Stimulated activated CD4-positive, alpha-beta T cell treated with anti-CD3 and anti-CD28 coated beads, Interleukin-4, amount 100 ng/mL, for 1 hour (primary cell): Measurements from ENCODE around the gene CDHR4.
"Not testable (repeated sequence)": the region's sequence is repeated elsewhere in the genome, so short reads cannot be mapped to it uniquely, and the experiment has no call there.

Source experiments
- DNase-seq: peaks from one replicate; pipeline ENCODE4 v3.0.0-alpha.2; 2020

Gene CDHR4

DNA sequence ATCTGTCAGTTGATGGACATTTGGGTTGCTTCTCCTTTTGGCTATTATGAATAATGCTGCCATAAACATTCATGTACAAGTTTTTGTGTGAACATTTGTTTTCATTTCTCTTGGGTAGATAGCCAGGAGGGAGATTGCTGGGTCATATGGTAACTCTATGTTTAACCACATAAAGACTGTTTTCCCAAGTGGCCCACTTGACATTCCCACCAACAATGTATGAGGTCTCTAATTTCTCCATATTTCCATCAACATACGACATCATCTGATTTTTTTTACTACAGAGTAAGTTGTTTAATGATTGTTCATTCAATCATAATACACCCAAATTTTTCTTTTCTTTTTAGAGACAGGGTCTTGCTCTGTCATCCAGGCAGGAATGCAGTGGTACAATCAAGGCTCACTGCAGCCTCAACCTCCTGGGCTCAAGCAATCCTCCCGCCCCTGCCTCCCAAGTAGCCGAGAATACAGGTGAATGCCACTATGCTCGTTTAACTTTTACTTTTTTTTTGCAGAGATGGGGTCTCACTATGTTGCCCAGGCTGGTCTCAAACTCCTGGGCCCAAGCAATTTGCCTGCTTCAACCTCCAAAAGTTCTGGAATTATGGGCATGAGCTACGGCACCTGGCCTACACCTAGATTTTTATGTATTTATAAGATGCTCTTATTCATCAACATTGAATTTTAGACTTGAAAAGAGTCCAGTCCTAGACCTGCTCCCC, 20.2 kb downstream of the CDHR4 start:
- DNase-seq: no peak

DNA sequence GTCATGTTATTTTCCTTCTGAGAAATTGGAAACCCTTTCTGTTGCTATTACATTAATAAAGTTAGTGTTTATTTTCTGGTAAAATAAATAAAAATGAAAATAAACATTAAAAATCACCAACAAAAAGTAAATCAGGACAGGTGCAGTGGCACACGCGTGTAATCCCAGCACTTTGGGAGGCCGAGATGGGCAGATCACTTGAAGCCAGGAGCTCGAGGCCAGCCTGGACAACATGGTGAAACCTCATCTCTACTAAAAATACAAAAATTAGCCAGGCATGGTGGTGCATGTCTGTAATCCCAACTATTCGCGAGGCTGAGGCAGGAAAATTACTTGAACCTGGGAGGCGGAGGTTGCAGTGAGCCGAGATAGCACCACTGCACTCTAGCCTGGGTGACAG, 23.6 kb downstream of the CDHR4 start:
- not testable (repeated sequence) for DNase-seq

DNA sequence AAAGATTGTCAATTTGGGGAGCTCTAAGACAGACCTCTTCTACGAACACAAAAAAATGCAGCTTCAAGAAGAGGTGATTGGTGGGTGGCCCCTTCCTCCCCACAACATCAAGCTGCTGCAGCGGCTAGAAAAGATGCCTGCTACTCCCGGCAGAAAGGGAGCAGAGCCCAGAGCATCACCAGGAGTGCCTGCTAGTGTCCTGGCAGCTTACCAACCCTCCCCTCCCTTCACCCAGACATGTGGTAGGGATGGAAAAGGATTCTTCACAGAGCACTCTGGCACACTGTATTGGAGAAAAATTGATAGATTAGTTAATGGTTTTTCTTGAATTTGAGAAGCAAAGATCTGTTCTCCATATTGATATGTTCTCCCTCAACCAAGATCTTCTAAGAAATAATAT, 24.1 kb downstream of the CDHR4 start:
- DNase-seq: no peak

DNA sequence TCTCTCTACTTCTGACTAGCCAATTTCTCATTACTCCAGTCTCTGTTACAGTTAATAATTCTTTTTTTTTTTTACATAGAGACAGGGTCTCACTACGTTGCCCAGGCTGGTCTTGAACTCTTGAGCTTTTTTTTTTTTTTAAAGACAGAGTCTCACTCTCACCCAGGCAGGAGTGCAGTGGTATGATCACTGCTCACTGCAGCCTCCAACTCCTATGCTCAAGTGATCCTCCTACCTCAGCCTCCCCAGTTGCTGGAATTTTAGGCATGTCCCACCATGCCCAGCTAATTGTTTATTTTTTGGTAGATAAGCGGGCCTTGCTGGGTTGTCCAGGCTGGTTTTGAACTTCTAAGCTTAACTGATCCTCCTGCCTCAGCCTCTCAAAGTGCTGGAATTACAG, 27.0 kb downstream of the CDHR4 start:
- no peak for DNase-seq

DNA sequence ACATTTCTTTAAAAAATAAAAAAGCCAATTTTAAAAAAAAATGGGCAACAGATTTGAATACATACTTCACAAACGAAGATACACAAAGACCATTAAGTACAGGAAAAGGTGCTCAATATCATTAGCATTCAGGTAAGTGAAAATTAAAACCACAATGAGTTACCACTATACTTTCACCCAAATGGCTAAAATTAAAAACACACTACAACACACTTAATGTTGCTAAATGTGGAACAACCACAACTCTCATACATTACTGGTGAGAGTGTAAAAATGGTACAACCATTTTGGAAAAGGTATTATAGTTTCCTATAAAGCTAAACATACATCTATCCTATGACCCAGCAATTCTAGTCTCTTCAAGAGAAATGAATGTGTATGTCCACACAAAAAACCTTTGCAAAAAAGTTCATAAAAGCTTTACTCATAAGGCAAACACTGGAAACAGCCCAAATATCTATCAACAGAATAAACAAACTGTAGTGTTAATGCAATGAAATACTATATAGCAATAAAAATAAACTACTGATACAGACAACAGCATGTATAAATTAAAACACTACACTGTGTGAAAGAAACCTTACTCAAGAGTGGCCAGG, 28.2 kb downstream of the CDHR4 start:
- DNase-seq: no peak

DNA sequence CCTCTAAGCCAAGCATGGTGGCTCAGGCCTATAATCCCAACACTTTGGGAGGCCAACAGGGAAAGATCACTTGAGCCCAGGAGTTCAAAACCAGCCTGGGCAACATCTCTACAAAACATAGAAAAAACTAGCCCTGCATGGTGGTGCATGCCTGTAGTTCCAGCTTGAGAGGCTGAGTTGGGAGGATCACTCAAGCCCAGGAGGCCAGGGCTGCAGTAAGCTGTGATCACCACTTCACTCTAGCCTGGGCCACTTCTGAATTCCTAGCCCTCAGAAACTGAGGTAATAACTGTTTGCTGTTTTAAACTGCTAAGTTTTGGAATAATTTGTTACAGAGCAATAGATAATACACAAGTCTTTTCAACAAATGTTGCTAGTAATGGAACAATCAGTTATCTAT, 29.7 kb downstream of the CDHR4 start:
- no peak for DNase-seq

DNA sequence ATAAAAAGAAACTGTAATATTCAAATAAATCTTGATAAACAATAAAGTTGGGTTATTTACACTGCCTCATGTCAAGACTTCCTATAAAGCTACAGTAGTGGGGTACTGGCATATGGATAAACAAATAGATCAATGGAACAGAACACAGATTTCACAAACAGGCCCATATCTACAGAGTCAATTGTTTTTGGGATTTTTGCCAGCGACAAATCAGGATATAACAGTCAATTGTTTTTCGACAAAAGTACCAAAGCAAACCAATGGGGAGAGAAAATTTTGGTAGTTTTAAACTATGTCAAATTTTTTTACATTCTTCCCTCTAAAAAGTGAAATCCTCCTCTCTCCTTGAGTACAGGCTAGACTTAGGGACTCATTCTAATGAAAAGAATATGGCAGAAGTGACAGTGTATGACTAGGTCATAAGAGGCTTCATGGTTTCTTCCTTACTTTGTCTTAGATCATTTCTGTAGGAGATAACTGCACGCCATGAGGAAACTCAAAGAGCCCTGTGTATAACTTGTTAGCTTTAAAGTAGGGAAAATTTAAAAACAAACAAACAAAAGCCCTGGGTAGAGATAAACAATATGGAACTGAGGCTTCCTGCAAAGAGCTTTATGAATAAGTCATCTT, 30.3 kb downstream of the CDHR4 start:
- DNase-seq: no peak

DNA sequence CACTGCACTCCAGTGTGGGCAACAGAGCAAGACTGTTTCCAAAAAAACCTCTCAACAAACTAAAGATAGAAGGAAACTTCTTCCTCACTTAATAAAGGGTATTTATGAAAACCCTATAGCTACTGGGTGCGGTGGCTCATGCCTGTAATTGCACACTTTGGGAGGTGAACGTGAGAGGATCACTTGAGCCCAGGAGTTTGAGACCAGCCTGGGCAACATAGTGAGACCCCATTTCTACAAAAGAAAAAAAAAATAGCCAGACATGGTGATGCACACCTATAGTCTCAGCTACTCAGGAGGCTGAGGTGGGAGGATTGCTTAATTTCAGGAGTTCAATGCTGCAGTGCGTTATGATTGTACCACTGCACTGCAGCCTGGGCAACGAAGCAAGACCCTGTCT, 35.7 kb downstream of the CDHR4 start:
- DNase-seq: no peak

DNA sequence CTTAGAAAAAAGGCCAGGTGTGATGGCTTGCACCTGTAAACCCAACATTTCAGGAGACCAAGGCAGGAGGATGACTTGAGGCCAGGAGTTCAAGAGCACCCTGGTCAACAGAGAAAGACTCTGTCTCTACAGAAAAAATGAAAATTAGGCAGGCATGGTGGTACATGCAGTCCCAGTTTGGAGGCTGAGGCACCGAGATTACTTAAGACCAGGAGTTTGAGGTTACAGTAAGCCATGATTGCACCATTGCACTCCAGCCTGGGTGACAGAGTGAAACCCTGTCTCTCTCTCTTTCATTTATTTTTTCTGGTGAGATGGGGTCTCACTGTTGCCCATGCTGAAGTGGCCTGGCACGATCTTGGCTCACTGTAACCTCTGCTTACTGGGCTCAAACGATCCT, 38.0 kb downstream of the CDHR4 start:
- DNase-seq: no peak

DNA sequence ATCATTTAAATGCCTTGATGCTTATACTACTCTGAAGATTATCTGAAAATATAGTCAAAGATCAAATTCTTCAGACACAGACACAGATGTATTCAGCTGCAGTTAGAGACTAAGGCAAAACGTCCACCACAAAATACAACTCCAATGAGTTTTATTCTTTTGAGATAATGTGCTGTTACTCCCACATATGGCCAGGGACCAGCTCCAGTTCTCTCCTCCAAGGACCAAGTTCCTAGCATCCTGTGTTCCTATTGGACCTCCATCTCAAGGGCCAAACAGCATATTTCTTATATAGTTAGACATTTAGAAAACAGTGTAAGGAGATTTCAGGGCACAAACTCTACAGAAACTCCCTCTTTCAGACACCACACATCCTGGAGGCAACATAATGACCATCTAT, 40.4 kb downstream of the CDHR4 start:
- DNase-seq: no peak

DNA sequence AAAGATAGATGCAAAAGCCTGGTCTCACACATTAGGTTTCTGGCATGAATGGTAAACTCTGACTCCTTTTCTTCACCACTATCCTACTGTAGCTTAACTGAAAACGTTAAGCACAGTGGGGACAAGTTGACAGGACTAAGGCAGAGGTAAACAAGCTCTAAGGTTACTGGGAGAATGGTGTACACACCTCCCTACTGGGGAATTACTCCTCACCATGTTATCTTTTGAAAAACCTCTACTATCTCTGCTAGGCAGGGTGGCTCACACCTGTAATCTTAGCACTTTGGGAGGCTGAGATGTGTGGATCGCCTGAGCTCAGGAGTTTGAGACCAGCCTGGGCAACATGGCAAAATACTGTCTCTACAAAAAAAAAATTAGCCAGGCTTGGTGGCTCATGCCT, 42.5 kb downstream of the CDHR4 start:
- no peak for DNase-seq

DNA sequence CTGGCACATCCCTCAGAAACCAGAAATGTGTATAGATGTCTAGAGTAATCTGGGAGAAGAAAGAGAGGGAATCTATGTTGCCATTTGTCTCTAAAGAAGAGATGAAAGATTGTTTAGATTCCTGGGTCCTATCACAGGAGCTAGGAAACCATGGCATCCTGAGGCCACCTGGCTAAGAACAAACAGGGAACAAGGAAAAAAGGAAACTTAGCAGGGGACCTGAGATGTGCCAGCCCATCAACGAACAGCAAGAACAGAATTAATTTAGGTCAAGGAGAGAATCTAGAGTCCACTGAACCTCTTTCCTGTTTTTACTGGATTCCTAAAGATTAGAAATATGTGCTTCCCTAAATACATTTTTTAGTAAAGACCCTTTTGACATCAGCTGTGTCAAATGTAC, 43.6 kb downstream of the CDHR4 start:
- no peak for DNase-seq

DNA sequence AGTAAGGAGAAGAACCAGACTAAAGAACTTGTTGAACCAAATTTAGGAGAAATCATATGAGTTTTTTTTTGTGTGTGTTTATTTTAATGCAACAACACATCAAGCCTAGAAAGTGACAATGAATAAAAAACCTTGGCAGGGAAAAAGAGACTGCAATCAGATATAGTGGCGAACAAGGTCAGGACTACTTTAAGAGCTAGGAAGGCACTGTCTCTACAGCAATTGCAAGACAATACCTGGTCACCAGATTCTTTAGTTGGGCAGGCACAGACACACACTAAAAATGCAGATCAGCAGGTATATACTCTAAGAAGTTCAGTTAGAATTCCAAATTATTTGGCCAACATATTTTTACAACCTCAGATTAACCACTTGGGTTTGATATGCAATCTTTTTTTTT, 45.1 kb downstream of the CDHR4 start:
- no peak for DNase-seq

DNA sequence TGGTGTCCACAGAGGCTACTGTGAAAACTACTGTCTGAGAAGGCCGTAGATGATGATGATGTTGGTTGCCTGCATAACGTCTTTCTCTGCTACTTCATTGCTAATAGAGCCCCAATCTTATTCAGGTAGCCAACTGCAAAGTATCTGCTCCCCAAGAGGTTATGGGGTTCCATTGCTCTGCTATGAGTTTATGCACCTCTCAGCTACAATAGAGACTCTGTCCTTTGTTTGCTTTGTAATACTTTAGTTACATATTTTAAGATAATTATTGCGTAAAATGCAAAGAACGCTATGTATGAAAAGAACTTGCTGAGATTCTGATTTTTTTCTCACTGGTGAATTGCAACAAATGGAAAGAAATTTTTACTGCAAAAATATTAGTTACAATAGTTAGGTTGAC, 48.2 kb downstream of the CDHR4 start:
- no peak for DNase-seq

DNA sequence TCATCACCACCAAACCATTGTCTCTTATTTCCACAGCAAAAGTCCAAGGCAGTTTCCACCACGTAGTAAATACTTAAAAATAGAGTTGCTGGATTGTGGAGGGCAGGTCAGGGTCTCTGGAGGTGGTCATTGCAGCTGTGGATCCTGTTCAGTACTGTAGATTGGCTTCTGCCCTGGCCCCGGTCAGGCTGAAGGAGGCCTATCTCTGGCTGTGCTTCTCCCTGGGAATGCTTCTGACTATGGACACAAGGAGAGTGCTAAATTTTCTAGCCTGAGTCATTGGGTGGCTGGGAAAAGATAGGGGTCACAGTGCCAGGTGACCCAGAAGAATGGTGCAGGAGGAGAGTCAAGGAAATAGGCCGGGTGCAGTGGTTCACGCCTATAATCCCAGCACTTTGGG, 49.6 kb downstream of the CDHR4 start:
- DNase-seq: no peak

DNA sequence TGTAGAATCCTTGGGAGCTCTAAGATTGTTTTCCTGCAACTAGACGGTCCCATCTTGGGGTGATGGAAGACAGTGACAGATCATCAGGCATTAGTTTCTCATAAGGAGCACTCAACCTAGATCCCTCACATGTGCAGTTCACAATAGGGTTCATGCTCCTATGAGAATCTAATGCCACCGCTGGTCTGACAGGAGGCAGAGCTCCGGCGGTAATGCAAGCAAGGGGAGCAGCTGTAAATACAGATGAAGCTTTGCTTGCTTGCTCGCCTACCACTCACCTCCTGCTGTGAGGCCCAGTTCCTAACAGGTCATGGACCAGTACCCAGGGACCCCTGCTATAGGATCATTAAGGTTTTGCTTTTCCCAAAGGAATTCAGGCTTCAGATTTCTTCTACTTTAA, 50.8 kb downstream of the CDHR4 start:
- DNase-seq: not testable (repeated sequence)

DNA sequence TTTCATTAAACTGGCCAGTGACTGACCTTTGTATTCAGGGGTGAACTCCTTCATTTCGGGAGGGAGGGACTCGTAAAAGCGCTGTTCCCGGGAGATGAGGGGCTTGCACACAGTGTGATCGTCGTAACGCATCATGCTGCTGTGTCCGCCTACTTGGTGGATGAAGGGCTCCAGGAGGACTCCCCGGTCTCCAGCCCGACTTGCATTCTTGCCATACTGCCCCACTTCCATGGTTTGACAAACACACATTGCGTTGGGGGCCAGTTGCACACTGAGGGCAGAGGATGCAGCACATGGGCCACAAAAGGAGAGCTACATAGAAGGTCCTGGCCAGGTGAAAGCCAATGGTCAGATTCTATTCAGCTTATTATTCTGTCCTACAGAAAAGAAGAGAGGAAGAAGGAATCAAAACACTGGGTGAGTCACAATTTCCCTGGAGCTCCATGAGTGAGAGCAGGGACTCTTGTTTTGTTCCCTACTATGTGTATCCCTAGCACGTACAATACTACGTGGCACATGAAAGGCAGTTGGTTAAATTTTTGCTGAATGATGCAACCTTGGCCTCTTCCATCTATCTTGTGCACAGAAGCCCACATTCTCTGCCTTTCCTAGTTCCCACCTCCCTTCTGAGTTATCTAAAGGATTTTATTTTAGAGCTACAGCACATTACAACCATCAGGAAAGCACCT, 51.7 kb downstream of the CDHR4 start:
- no peak for DNase-seq

DNA sequence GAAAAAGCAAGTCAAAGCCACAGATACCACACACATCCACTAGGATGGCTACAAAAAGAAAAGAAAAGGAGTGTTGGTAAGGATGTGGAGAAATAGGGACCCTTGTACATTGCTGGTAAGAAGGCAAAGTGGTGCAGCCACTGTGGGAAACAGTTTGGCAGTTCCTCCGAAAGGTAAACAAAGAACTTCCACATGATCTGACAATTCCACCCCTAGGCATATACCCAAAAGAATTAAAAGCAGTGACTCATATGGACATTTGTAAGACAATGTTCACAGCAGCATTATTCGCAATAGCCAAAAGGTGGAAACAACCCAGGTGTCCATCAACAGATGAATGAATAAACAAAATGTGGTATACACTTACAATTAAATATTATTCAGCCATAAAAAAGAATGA, 53.7 kb downstream of the CDHR4 start:
- DNase-seq: no peak
